GM12873 (cell line): ENCODE data around the gene NCS1.

ENCODE experiments used
- TF ChIP-seq, protein P1 (sequence below): IDR thresholded peaks from 2 replicates; pipeline ENCODE4 v1.5.1; 2012; ENCODE audit warnings: low read depth, mild to moderate bottlenecking, moderate library complexity, low read length, control low read depth; ENCODE audit not compliant: insufficient read depth; ENCODE audit errors: missing control alignments

NCS1 gene

GRCh38 chr9:130262061-130262745 is 90.0 kb downstream of the NCS1 start:
- TF ChIP-seq, protein P1, sequence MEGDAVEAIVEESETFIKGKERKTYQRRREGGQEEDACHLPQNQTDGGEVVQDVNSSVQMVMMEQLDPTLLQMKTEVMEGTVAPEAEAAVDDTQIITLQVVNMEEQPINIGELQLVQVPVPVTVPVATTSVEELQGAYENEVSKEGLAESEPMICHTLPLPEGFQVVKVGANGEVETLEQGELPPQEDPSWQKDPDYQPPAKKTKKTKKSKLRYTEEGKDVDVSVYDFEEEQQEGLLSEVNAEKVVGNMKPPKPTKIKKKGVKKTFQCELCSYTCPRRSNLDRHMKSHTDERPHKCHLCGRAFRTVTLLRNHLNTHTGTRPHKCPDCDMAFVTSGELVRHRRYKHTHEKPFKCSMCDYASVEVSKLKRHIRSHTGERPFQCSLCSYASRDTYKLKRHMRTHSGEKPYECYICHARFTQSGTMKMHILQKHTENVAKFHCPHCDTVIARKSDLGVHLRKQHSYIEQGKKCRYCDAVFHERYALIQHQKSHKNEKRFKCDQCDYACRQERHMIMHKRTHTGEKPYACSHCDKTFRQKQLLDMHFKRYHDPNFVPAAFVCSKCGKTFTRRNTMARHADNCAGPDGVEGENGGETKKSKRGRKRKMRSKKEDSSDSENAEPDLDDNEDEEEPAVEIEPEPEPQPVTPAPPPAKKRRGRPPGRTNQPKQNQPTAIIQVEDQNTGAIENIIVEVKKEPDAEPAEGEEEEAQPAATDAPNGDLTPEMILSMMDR = no peak

DNA sequence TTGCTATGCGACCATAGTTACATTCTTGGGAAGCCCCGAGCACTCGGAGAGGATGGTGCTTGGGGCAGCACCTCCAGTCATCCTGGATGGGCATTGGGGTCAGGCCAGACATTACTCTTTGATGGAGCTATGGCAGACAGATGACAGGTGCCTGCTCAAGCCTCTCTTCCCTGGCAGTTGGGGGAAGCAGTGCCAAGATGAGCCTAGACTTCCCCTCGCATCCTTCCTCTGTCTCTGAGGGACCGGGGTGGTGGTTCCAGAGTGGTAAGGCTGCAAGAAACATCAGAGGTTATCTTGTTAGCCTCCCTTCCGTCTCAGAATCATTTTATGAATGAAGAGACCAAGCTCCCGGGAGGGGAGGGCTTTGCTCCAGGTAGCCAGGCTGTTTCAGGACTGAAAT is 90.6 kb downstream of the NCS1 start:
- TF ChIP-seq, protein P1 = no peak

GRCh38 chr9:130263601-130264413 is 91.6 kb downstream of the NCS1 start:
- TF ChIP-seq, protein P1 = no peak

- TF ChIP-seq, protein P1 = no peak
These were observed 92.5 kb downstream of the NCS1 start for GRCh38 chr9:130264414-130265350.

GRCh38 chr9:130265431-130266235 is 93.4 kb downstream of the NCS1 start, which contains the start of gene HMCN2:
Gene HMCN2, plus strand, starts transcription at chr9:130265760. Its CDS starts 119 bp downstream, at chr9:130265879.
- TF ChIP-seq, protein P1 = no peak

GRCh38 chr9:130266236-130267098 is 94.3 kb downstream of the NCS1 start:
- TF ChIP-seq, protein P1 = no peak
